HCT116 (cell line): ENCODE results near the gene ASMTL. TPM values are rescaled to one million over a fixed set of nuclear protein-coding genes. Genes with fewer than 3 reads are reported as not detected.

Source experiments
- ATAC-seq: fragments of 200-7000 bp; cut with Tn5 transposase; 2 replicates; pipeline ENCODE4 v1.9.1; 2020; ENCODE audit warnings: mild to moderate bottlenecking, moderate library complexity
- BruUV-seq: library from RNA; stranded (reverse); fragments of 400-500 nt; replicated peaks from 2 replicates; lab custom pipeline; 2021; lab: Mats Ljungman, UMichigan
- CTCF ChIA-PET: fragments of 300-600 bp; sonication (Branson Sonifier 250); formaldehyde crosslinking; loops from one replicate; lab custom pipeline; 2021; ENCODE audit warnings: antibody characterized with exemption; lab: Charles Lee
- POLR2A ChIA-PET: fragments of 300-600, 350-600 bp; sonication (Branson Sonifier 250); formaldehyde crosslinking; loops from one replicate; lab custom pipeline; 2021; ENCODE audit warnings: antibody characterized with exemption; lab: Charles Lee
- RAD21 ChIA-PET, 2 experiments: fragments of 300-600 bp; sonication (Branson Sonifier 250); formaldehyde crosslinking; loops; one replicate each; lab custom pipeline; 2023; ENCODE audit warnings: low total read pairs in 2 of 2; ENCODE audit not compliant: uncharacterized antibody in 2 of 2, unreplicated experiment in 2 of 2, low non-redundant PET in 1 of 2; lab: Charles Lee
- DNase-seq: peaks from one replicate; pipeline ENCODE4 v3.0.0-alpha.2; 2010; ENCODE audit warnings: low read depth, low spot score
- H2AFZ ChIP-seq: fragments of 200-600 bp; shearing (Covaris generic), sonication (generic); 2 replicates; pipeline ENCODE4 v1.6.1; 2017; ENCODE audit warnings: low read depth, mixed run types, mixed read lengths, antibody characterized with exemption, low read length; ENCODE audit not compliant: poor library complexity, severe bottlenecking
- H3K27ac ChIP-seq: 2 replicates; pipeline ENCODE4 v1.5.1; 2012; ENCODE audit warnings: low read depth, low read length
- H3K27me3 ChIP-seq: fragments of 200-600 bp; sonication (generic); 2 replicates; pipeline ENCODE4 v1.6.1; 2016; ENCODE audit warnings: mixed run types, low read length, mixed read lengths; ENCODE audit not compliant: insufficient read depth
- H3K36me3 ChIP-seq, 2 experiments: fragments of 200-500 bp in 1 of 2; fragments of 200-600 bp in 1 of 2; sonication (Bioruptor generic) in 1 of 2; sonication (generic) in 1 of 2; 2 replicates each; pipeline versions ENCODE4 v1.5.1 to v1.6.1; 2014 to 2016; ENCODE audit warnings: low read length in 2 of 2, inconsistent platforms in 1 of 2, mixed read lengths in 1 of 2, mixed run types in 1 of 2; ENCODE audit not compliant: insufficient read depth in 2 of 2, control insufficient read depth in 1 of 2
- H3K4me1 ChIP-seq, 2 experiments: fragments of 200-600 bp in 1 of 2; sonication (generic) in 1 of 2; 2 replicates each; pipeline versions ENCODE4 v1.5.1 to v1.6.1; 2012 to 2017; ENCODE audit warnings: low read length in 2 of 2, inconsistent platforms in 1 of 2, mild to moderate bottlenecking in 1 of 2, mixed read lengths in 1 of 2, mixed run types in 1 of 2, moderate library complexity in 1 of 2; ENCODE audit not compliant: insufficient read depth in 2 of 2, control insufficient read depth in 1 of 2
- H3K4me2 ChIP-seq: fragments of 200-600 bp; sonication (generic); 2 replicates; pipeline ENCODE4 v1.6.1; 2017; ENCODE audit warnings: mixed run types, low read length, mixed read lengths
- H3K4me3 ChIP-seq, 2 experiments: fragments of 200-600 bp in 1 of 2; sonication (generic) in 1 of 2; replicated peaks in 1 of 2; 2 replicates each; pipeline ENCODE4 v1.5.1; 2011 to 2016; ENCODE audit warnings: low read length in 2 of 2, control low read depth in 1 of 2, low read depth in 1 of 2, mild to moderate bottlenecking in 1 of 2, mixed read lengths in 1 of 2, mixed run types in 1 of 2
- H3K79me2 ChIP-seq: fragments of 200-600 bp; sonication (generic); 2 replicates; pipeline ENCODE4 v1.6.1; 2017; ENCODE audit warnings: mild to moderate bottlenecking, mixed run types, low read length, moderate library complexity, mixed read lengths; ENCODE audit not compliant: insufficient read depth
- H3K9ac ChIP-seq: fragments of 200-600 bp; sonication (generic); 2 replicates; pipeline ENCODE4 v1.6.1; 2016; ENCODE audit warnings: low read length, mixed read lengths
- H3K9me2 ChIP-seq: fragments of 200-600 bp; sonication (generic), shearing (Covaris generic); 2 replicates; pipeline ENCODE4 v1.6.1; 2017; ENCODE audit warnings: mixed run types, mild to moderate bottlenecking, moderate library complexity; ENCODE audit not compliant: insufficient read depth
- H3K9me3 ChIP-seq, 2 experiments: fragments of 200-500 bp in 1 of 2; fragments of 200-600 bp in 1 of 2; sonication (Bioruptor generic) in 1 of 2; sonication (generic) in 1 of 2; 2 replicates each; pipeline ENCODE4 v1.6.1; 2014 to 2017; ENCODE audit warnings: low read length in 2 of 2, mixed read lengths in 2 of 2, inconsistent platforms in 1 of 2, low read depth in 1 of 2, mild to moderate bottlenecking in 1 of 2, mixed run types in 1 of 2, moderate library complexity in 1 of 2; ENCODE audit not compliant: control insufficient read depth in 1 of 2, insufficient read depth in 1 of 2
- H4K20me1 ChIP-seq: fragments of 200-600 bp; sonication (generic), shearing (Covaris generic); 2 replicates; pipeline ENCODE4 v1.6.1; 2017; ENCODE audit warnings: mixed run types, mild to moderate bottlenecking, moderate library complexity; ENCODE audit not compliant: insufficient read depth
- CEBPB ChIP-seq: IDR thresholded peaks from 2 replicates; pipeline ENCODE4 v1.6.1; 2012; ENCODE audit warnings: low read depth
- EZH2phosphoT487 ChIP-seq: fragments of 200-600 bp; IDR thresholded peaks from 2 replicates; pipeline ENCODE4 v1.6.1; 2018; ENCODE audit warnings: antibody characterized with exemption, borderline replicate concordance
- JUND ChIP-seq: IDR thresholded peaks from 2 replicates; pipeline ENCODE4 v1.6.1; 2012
- POLR2AphosphoS5 ChIP-seq: IDR thresholded peaks from 2 replicates; pipeline ENCODE4 v1.6.1; 2011; ENCODE audit warnings: mild to moderate bottlenecking, low read depth, low read length, moderate library complexity
- TCF7L2 ChIP-seq: IDR thresholded peaks from 2 replicates; pipeline ENCODE4 v1.7.0; 2011; ENCODE audit warnings: borderline replicate concordance, inconsistent platforms; ENCODE audit not compliant: insufficient read depth, insufficient read length; ENCODE audit errors: extremely low read depth
- intact Hi-C: fragments of 100-400 bp; cut with micrococcal nuclease; formaldehyde crosslinking; loops from 2 replicates; pipeline ENCODE4 v1.10.0; 2022
- total RNA-seq: library from RNA; stranded (reverse); gene quantifications from one replicate; pipeline ENCODE4 v1.2.1, GENCODE V29; 2021; ENCODE audit not compliant: unreplicated experiment
- TF ChIP-seq, protein P1 (sequence below): IDR thresholded peaks from 2 replicates; pipeline ENCODE4 v1.6.1; 2011; ENCODE audit warnings: mild to moderate bottlenecking, low read length, moderate library complexity; ENCODE audit not compliant: insufficient replicate concordance; ENCODE audit errors: extremely low read depth
- TF ChIP-seq, protein P2 (sequence below): IDR thresholded peaks from 2 replicates; pipeline ENCODE4 v1.6.1; 2012
- TF ChIP-seq, protein P3 (sequence below): IDR thresholded peaks from 2 replicates; pipeline ENCODE4 v1.6.1; 2012; ENCODE audit warnings: low read depth
- TF ChIP-seq, protein P4 (sequence below): IDR thresholded peaks from 2 replicates; pipeline ENCODE4 v1.6.1; 2012

ASMTL gene
- total RNA-seq, 1 experiment from 2014 or later, result 59.6 TPM

DNA sequence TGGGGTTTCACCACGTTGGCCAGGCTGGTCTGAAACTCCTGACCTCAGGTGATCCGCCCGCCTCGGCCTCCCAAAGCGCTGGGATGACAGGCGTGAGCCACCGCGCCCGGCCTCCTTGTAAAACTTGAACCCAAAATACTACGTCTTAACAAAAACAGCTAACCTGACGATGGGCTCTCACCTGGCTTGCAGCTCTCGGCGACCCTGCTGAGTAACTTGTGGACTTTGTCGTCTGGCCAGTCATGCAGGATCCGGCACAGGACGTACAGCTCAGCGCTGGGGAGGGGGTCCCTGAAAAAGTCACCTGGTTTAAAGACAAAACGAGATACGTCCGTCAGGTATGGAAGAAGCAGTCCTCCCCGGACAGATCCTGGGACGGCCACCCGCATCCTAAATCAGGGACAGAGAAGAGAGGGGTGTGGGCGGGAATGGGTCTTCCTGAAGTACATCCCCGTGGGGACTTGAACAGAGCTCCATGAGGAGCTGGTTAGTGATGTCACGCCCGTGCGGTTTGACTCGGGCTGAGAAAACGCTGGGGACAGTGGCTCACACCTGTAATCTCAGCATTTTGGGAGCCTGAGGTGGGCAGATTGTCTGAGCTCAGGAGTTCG is 40.1 kb downstream of the ASMTL start:
- Histone ChIP-seq H3K27ac (no peak overlapping the region), H3K36me3 (peaks cover 0 to 8% of the 10 kb centered on the region in 2 experiments; a peak in 2 of 4 replicates), H3K4me3 (no peak overlapping the region), H4K20me1 (no peaks in the 10 kb centered on the region), H3K9ac (no peak overlapping the region), H3K27me3 (no peaks in the 10 kb centered on the region), H3K79me2 (no peaks in the 10 kb centered on the region), H3K4me2 (no peak overlapping the region), H3K9me3 (no peaks in the 10 kb centered on the region), H3K9me2 (no peaks in the 10 kb centered on the region), H2AFZ (no peak overlapping the region), H3K4me1 (no peaks in the 10 kb centered on the region)
- intact Hi-C loops, result no loop called here
- BruUV-seq, result no TSS peak
- ChIA-PET POLR2A (no interaction called here), RAD21 (no interaction called here), CTCF (no interaction called here)
- ATAC-seq, result no peak
- TF ChIP-seq, protein P1, sequence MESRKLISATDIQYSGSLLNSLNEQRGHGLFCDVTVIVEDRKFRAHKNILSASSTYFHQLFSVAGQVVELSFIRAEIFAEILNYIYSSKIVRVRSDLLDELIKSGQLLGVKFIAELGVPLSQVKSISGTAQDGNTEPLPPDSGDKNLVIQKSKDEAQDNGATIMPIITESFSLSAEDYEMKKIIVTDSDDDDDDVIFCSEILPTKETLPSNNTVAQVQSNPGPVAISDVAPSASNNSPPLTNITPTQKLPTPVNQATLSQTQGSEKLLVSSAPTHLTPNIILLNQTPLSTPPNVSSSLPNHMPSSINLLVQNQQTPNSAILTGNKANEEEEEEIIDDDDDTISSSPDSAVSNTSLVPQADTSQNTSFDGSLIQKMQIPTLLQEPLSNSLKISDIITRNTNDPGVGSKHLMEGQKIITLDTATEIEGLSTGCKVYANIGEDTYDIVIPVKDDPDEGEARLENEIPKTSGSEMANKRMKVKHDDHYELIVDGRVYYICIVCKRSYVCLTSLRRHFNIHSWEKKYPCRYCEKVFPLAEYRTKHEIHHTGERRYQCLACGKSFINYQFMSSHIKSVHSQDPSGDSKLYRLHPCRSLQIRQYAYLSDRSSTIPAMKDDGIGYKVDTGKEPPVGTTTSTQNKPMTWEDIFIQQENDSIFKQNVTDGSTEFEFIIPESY, result no peak
- TF ChIP-seq, protein P2, sequence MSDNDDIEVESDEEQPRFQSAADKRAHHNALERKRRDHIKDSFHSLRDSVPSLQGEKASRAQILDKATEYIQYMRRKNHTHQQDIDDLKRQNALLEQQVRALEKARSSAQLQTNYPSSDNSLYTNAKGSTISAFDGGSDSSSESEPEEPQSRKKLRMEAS, result no peak
- TF ChIP-seq, protein P3, sequence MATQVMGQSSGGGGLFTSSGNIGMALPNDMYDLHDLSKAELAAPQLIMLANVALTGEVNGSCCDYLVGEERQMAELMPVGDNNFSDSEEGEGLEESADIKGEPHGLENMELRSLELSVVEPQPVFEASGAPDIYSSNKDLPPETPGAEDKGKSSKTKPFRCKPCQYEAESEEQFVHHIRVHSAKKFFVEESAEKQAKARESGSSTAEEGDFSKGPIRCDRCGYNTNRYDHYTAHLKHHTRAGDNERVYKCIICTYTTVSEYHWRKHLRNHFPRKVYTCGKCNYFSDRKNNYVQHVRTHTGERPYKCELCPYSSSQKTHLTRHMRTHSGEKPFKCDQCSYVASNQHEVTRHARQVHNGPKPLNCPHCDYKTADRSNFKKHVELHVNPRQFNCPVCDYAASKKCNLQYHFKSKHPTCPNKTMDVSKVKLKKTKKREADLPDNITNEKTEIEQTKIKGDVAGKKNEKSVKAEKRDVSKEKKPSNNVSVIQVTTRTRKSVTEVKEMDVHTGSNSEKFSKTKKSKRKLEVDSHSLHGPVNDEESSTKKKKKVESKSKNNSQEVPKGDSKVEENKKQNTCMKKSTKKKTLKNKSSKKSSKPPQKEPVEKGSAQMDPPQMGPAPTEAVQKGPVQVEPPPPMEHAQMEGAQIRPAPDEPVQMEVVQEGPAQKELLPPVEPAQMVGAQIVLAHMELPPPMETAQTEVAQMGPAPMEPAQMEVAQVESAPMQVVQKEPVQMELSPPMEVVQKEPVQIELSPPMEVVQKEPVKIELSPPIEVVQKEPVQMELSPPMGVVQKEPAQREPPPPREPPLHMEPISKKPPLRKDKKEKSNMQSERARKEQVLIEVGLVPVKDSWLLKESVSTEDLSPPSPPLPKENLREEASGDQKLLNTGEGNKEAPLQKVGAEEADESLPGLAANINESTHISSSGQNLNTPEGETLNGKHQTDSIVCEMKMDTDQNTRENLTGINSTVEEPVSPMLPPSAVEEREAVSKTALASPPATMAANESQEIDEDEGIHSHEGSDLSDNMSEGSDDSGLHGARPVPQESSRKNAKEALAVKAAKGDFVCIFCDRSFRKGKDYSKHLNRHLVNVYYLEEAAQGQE, result no peak
- no peak for TF ChIP-seq EZH2phosphoT487
- no peak for TF ChIP-seq JUND
- no peak for TF ChIP-seq CEBPB
- TF ChIP-seq, protein P4, sequence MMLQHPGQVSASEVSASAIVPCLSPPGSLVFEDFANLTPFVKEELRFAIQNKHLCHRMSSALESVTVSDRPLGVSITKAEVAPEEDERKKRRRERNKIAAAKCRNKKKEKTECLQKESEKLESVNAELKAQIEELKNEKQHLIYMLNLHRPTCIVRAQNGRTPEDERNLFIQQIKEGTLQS, result no peak
- TF ChIP-seq POLR2AphosphoS5, result no peak
- TF ChIP-seq TCF7L2, result no peak
- no peak for DNase-seq
